GM18511 (cell line): ENCODE results near the gene ANKLE1.
"Not testable (repeated sequence)": the region's sequence is repeated elsewhere in the genome, so short reads cannot be mapped to it uniquely, and the experiment has no call there.

ENCODE experiments used
- ATAC-seq: cut with Tn5 transposase; IDR thresholded peaks from one replicate; pipeline ENCODE4 v1.9.1; 2021; ENCODE audit warnings: mild to moderate bottlenecking, moderate library complexity; ENCODE audit not compliant: unreplicated experiment

The ANKLE1 gene

GRCh38 chr19:17282488-17283125, 906 bp downstream of the ANKLE1 start:
- no peak for ATAC-seq

- ATAC-seq: no peak
These were observed 1.8 kb downstream of the ANKLE1 start for GRCh38 chr19:17283504-17283996.

- no peak for ATAC-seq
These were observed 3.9 kb downstream of the ANKLE1 start for GRCh38 chr19:17285415-17286135.

GRCh38 chr19:17286263-17286662, 4.6 kb downstream of the ANKLE1 start:
- no peak for ATAC-seq

- ATAC-seq: no peak
These were observed 5.1 kb downstream of the ANKLE1 start for GRCh38 chr19:17286752-17287151.

- no peak for ATAC-seq
These were observed 7.8 kb downstream of the ANKLE1 start for GRCh38 chr19:17289489-17289888.

- ATAC-seq: peak; percentile 89
These were observed 10.8 kb downstream of the ANKLE1 start for GRCh38 chr19:17292301-17293074.

- ATAC-seq: no peak
These were observed 11.9 kb downstream of the ANKLE1 start for GRCh38 chr19:17293605-17294004.

GRCh38 chr19:17294051-17294891, 12.6 kb downstream of the ANKLE1 start:
- no peak for ATAC-seq

GRCh38 chr19:17295551-17295950, 13.8 kb downstream of the ANKLE1 start:
- not testable (repeated sequence) for ATAC-seq

- ATAC-seq: no peak
These were observed 14.6 kb downstream of the ANKLE1 start for GRCh38 chr19:17296273-17296672.

GRCh38 chr19:17296976-17297375, 15.3 kb downstream of the ANKLE1 start:
- no peak for ATAC-seq

- ATAC-seq: no peak
These were observed 19.4 kb downstream of the ANKLE1 start for GRCh38 chr19:17300992-17301619.

GRCh38 chr19:17302391-17303166, 20.9 kb downstream of the ANKLE1 start:
- no peak for ATAC-seq

- ATAC-seq: peak; percentile 61
These were observed 21.7 kb downstream of the ANKLE1 start, which contains the start of gene ABHD8 for GRCh38 chr19:17303167-17303939. Gene ABHD8, minus strand, starts transcription at chr19:17303425. Its CDS starts 1,809 bp downstream, at chr19:17301616.

- ATAC-seq: no peak
These were observed 22.2 kb downstream of the ANKLE1 start for GRCh38 chr19:17303940-17304267.

- no peak for ATAC-seq
These were observed 22.9 kb downstream of the ANKLE1 start for GRCh38 chr19:17304386-17305215.

GRCh38 chr19:17305216-17305516, 23.5 kb downstream of the ANKLE1 start:
- ATAC-seq: no peak
